NOMO-1 (cell line): Measurements from ENCODE around the gene MIPEP.
A peak's percentile ranks its signal among the peaks of the same experiment; 100 is the strongest.
"Not testable (repeated sequence)": the region's sequence is repeated elsewhere in the genome, so short reads cannot be mapped to it uniquely, and the experiment has no call there.

Source experiments
- DNase-seq, 2 experiments: peaks; one replicate each; lab custom pipeline; 2025; ENCODE audit not compliant: unreplicated experiment in 2 of 2; lab: John Stamatoyannopoulos, UW

Gene MIPEP

DNA sequence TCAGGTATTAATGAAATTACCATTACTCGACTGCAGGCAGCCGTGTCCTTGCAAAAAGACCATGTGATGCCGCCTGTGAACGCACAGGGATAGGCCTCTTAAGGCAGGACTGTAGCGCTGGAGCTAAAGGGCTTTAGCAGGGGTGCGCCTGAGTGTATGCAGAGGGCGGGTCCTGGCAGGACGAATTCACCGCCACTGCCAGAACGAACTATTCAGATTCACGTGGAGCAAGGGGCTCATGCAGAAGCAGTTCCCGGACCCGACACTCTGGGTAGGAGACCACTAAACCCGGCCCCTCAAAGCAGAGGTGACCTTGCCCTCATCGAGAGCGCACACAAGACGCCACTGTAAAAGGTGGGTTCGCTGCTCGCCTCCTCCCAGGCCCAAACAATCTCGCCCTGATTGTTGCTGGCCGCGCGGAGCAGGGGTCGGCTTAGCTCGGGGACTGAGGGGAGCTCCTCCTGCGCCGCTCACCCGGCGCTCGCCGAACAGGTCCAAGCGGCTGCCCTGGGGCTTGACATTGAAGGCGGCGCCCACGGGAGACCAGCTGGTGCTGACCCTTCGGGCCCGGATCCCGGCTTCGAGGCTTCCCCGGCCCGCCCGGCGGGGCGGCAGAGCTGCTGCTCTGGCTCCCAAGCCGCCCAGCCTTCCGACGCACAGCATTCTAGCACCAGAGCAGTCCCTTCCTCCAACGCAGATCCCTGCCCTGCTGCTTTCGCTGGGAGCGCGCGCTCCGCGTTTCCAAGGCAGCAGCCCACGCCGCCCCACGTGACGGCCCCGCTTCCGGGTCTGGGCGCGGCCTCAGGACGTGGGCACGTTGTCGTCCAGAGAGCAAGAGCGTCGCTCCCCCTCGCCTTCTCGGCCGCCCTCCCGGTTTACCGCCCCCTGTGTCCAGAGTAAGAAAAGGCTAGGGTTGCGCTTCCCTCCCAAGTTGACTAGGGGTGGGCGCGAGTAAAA is at the start of gene MIPEP:
Gene MIPEP, minus strand, starts transcription at position 743 of the 957 bp plus-strand sequence. Its CDS starts 80 bp downstream, at position 663.
- peak; percentile 91 to 93 for DNase-seq

- no peak for DNase-seq
These were observed 45.3 kb upstream of the MIPEP start for GRCh38 chr13:23934520-23934919.

DNA sequence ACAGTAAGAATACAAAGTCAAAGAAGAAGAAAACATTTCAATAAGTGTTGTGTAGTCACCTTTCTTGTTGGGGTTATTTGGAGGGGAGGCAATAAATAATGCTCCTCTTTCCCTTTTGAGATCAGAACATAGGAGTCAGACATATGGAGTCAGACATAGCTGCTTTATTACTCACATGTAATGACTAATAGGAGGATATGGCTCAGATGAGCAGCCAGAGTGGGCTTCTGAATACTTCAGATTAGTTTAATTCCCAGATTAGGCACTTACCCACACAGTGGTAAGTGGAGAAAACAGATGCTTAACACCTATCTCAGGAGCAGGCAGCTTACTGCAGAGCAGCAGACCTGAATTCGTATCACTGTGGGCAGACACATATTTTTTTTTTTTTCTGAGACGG is 39.8 kb upstream of the MIPEP start:
- no peak for DNase-seq

- DNase-seq = no peak
These were observed 33.8 kb upstream of the MIPEP start for GRCh38 chr13:23923031-23923430.

DNA sequence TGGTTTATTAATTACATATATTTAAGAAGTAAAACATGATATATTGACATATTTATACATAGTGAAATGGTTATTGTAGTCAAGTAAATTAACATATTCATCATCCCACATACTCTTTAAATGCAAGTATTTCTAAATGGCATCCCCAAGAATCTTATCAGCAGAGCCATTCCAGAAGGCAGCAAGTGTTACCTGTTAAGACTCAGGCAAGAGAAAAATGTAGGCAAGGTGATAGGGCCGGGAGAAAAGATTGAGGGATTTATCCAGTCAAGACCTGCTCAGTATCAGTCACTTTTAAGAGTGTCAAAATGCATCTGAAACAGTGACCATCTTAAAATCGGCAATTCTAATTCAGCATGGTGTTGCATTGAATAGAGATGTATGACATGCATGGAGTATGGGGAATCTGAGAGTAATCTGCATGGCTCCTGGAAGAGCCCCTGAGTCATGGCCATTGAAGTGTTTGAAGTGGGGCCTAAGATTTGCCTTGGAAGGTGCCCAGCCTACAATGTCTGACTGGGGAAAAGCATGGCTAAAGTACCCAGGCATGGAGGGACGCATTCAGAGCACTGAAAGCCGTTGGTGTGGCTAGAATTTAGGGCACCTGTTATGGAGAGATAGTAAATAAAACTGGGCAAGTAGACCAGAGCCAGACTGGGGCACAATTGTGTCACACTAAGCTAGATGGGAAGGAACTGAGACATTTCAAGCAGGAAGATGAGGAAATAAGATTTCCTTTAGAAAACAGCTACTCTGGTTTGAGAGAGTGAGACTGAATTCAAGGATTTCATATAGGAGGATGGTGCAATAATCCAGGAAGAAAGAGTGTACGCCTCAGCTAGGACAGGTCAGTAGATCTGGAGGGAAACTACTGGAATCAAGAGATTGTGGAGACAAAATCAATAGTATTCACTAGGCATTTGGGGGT is 33.1 kb upstream of the MIPEP start:
- peak in 1 of 2 experiments; percentile 25 for DNase-seq

DNA sequence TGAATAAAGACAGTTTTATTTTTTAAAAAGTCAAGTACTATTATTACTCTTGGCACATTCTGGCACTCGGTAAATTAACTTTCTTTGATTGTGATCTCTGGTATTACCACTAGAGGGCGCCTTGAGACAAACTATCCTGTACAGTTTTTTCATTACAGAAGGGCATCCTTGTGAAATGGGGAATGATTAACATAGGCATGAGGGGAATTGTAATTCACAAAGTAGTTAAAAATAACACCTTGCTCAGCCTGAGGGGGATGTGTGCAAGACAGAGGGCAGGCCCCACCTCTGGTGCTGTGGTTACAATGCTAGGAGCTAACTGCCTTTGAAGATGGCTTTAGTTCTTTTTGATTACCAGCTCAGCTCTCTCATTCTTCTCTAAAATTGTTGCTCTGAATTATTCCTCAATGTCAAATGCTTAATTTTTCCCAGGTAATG is 32.3 kb upstream of the MIPEP start:
- peak; percentile 13 to 29 for DNase-seq

DNA sequence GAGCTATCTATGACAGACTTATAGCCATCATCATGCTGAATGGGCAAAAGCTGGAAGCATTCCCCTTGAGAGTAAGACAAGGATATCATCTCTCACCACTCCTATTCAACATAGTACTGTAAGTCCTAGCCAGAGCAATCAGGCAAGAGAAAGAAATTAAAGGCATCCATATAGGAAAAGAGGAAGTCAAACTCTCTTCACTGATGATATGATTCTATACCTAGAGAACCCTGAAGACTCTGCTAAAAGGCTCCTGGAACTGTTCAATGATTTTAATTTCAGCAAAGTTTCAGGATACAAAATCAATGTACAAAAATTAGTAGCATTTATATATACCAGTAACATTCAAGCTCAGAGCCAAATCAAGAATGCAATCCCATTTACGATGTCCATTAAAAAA is 29.8 kb upstream of the MIPEP start:
- no peak for DNase-seq

- no peak for DNase-seq
These were observed 29.0 kb upstream of the MIPEP start for GRCh38 chr13:23918208-23918607.

DNA sequence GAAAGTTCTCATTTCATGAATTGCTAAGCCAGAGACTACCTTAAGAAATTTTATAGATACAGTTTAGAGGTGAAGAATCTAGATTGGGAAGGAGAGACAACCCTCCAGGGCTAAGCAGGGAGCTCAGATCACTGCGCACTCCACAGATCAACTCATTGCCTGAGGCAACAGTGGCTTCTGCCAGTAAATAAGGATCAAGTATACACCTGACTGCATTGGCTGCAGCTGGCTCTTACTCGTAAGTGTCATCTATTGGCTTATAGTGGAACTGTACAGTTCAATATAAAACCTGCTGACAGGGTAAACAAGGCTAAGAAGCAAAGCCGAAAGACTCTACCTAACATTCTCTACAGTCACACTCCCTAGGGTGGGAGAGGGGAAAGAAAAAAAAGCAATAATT is 26.1 kb upstream of the MIPEP start:
- no peak for DNase-seq

DNA sequence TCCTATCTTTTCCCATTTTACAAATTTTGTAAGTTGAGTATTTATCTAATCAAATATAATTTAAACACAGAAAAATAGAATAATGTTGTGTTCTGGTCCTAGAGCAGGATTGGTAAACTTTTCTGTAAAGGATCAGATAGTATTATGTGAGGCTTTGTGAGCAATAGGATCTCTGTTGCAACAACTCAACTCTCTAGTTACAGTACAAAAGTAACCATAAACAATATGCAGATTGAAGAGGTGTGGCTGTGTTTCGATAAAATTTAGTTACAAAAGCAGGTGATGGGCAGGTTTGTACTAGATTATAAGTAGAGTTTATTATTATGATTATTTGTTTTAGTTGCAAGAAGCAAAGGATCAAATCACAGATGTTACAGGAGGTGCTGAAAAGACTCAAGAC is 23.3 kb upstream of the MIPEP start:
- no peak for DNase-seq

DNA sequence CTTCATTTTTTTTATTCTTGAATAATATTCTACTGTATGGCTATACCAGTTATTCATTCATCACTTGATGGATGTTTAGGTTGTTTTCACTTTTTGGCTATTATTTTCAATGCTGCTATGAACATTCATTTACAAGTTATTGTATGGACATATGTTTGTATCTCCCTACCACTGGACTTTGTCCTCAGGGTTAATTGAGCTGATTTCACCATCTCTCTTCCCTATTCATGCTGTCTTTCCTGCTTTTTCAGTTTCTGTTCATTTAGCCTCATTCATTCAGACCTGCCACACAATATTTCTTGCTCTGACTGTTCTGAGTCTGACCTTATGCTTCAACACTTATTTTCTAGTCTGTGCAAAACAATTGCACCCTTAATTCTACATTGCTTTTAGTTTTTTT is 20.4 kb upstream of the MIPEP start:
- peak in 1 of 2 experiments; percentile 70 for DNase-seq

- DNase-seq = no peak
These were observed 16.6 kb upstream of the MIPEP start for GRCh38 chr13:23905766-23906165.

DNA sequence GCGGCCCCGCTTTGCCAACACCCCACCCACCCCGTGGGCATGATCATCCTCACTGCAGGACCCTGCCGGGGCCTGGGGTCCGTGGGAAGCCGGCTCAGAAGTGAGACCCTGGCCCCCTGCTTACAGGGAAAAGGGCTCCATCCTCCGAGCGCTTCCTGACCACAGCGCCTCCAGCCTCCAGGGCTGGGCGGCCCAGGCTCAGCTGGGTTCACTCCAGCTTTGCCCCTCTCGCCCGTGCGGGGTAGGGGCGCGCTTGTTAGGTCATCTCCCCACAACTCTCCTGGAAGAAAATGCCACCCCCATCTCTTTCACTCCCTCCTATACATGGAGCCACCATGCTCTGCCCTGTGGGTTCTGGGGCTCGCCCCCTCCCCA is 14.7 kb upstream of the MIPEP start:
- no peak for DNase-seq

GRCh38 chr13:23902975-23903905 is 14.0 kb upstream of the MIPEP start:
- DNase-seq = no peak

DNA sequence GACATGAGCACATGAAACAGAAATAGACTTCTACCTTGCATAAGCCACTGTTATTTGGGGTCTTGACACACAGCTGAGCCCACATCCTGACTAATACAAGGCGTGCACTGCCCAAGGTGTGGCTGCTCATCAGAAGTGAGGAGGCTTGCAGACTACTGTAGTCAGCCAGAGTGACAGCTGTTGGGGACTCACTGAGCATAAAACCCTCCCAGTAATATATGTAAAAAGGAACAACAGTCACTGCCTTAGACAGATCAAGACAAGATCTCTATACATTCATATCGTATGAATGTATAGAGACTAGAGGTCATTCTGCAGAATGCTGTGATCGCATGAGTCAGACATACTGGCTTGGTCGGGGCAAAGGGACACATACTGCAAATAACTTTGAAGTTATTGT is 12.2 kb upstream of the MIPEP start:
- DNase-seq = no peak

DNA sequence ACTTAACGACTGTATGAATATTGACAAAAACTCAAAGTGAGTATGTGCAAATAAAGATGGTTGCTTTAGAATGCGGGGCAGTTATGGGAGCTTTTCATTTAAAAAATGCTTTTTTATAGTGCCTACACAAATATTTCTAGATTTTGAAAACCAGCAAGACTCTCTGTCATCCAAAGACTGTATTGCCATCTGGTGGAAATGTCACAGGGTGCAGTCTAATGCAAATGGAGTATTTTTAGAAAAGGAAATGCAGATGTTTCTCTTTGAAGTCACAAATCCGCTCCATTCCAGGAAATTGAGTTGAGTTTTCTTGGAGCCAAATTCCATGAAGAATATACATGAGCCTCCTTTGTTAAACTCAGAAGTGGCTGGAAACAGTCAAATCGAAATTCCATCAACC is 10.4 kb upstream of the MIPEP start:
- DNase-seq = peak in 1 of 2 experiments; percentile 19

GRCh38 chr13:23898101-23898500 is 8.9 kb upstream of the MIPEP start:
- DNase-seq = no peak

DNA sequence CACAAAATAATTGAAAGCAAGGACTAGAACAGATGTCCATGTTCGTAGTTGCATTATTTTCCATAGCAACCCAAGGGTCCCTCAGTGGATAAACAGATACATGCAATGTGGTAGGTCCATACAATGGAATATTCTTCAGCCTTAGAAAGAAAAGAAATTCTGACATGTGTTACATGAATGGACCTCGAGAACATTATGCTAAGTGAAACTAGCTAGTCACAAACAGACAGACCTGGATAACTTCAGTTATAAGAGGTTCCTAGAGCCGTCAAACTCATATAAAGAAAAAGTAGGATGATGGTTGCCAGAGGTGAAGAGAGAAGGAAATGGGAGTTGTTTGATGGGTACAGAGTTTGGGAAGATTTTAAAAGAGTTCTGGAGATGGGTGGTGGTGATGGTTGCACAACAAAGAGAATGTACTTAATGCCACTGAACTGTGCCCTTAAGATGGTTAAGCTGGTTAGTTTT is 8.3 kb upstream of the MIPEP start, which contains the start of gene C1QTNF9B:
Gene C1QTNF9B, minus strand, starts transcription at position 51 of the 468 bp plus-strand sequence.
- DNase-seq = not testable (repeated sequence)

GRCh38 chr13:23894746-23895145 is 5.5 kb upstream of the MIPEP start:
- not testable (repeated sequence) for DNase-seq

GRCh38 chr13:23893791-23894190 is 4.6 kb upstream of the MIPEP start:
- DNase-seq = not testable (repeated sequence)
